Mammary microvascular endothelial cell (primary cell): ENCODE data around the gene RAB30. TPM values are rescaled to one million over a fixed set of nuclear protein-coding genes. Genes with fewer than 3 reads are reported as not detected.

Experiments used
- total RNA-seq: library from RNA; depleted of rRNA; stranded (reverse); fragments of >200 nt; gene quantifications from 2 replicates; pipeline ENCODE4 v1.2.3, GENCODE V29; 2015

RAB30 gene, protein sequence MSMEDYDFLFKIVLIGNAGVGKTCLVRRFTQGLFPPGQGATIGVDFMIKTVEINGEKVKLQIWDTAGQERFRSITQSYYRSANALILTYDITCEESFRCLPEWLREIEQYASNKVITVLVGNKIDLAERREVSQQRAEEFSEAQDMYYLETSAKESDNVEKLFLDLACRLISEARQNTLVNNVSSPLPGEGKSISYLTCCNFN
- 5.0 and 8.1 TPM in 2 replicates for total RNA-seq

DNA sequence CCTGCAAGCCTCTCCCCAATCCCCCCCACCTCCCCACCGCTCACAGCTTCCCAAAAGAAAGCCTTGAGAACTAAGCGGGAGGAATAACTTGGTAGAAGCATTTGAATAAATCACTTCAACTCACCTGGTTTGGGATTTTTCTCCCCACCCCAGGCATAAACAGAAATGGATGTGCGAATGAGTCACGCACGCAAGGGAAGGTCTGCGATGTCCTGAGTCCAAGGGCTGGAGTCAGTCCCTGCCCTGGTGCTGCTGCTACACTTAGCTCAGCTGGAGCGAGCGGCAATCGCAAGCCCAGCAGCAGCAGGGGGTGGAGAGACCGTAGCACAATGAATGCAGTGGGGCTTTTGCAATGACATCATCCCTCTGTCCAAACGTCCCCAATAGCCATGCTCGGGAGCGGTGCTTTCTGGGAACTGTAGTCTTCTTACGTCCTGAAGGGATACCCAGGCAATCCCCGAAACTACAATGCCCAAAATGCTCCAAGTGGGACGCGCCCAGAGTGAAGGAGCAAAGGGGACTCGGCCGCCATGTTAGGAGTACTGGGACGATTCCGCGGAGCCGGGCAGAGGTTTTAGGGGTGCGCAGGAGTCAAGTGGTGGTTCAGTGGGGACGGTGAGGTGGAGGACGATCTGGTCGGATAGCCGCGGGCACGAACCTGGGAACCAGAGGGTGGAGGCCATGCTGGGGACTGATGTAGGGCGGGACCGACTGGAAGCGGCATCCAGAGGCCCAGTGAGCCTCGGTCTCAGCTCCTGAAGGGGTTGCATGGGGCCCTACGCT is at the start of gene RAB30:
TSS of gene RAB30 (minus strand) at position 331 of the 783 bp plus-strand sequence. CDS start 74,581 bp downstream, outside the sequence.

Other genes with a start within 250 kb of the RAB30 start
- 76.5 and 77.9 TPM in 2 replicates for gene PRCP, start 171.5 kb downstream of the RAB30 start, total RNA-seq
- gene DDIAS, start 170.2 kb downstream of the RAB30 start, total RNA-seq, result 7.7 and 12.3 TPM in 2 replicates
- 21.7 and 24.1 TPM in 2 replicates for gene PCF11, start 85.2 kb upstream of the RAB30 start, total RNA-seq
- 3.1 and 4.3 TPM in 2 replicates for gene ANKRD42, start 121.8 kb upstream of the RAB30 start, total RNA-seq
- 51.7 and 61.5 TPM in 2 replicates for gene CCDC90B, start 214.5 kb upstream of the RAB30 start, total RNA-seq